ENCODE results near the gene NUMB.

The NUMB gene

GRCh38 chr14:73241481-73242165 is 216.7 kb downstream of the NUMB start:
- DNase-seq, result no peak

- no peak for DNase-seq
Observed at GRCh38 chr14:73240816-73241480, 217.4 kb downstream of the NUMB start.

GRCh38 chr14:73239393-73240241 is 218.7 kb downstream of the NUMB start:
- no peak for DNase-seq

- no peak for DNase-seq
Observed at GRCh38 chr14:73238941-73239340, 219.4 kb downstream of the NUMB start.

GRCh38 chr14:73238424-73238852 is 219.9 kb downstream of the NUMB start:
- no peak for DNase-seq

- DNase-seq, result no peak
Observed at GRCh38 chr14:73237786-73238423, 220.4 kb downstream of the NUMB start.

- no peak for DNase-seq
Observed at GRCh38 chr14:73237219-73237785, 221.0 kb downstream of the NUMB start, which contains the start of gene PAPLN. Gene PAPLN (plus strand): TSS chr14:73237506. CDS start chr14:73239779, 2,273 bp downstream.

- no peak for DNase-seq
Observed at GRCh38 chr14:73236752-73237218, 221.6 kb downstream of the NUMB start.

GRCh38 chr14:73236157-73236556 is 222.2 kb downstream of the NUMB start:
- DNase-seq, result no peak

- DNase-seq, result no peak
Observed at GRCh38 chr14:73235531-73236155, 222.7 kb downstream of the NUMB start.

- DNase-seq, result no peak
Observed at GRCh38 chr14:73234586-73235394, 223.6 kb downstream of the NUMB start.

GRCh38 chr14:73234029-73234428 is 224.3 kb downstream of the NUMB start:
- no peak for DNase-seq

GRCh38 chr14:73233564-73233963 is 224.8 kb downstream of the NUMB start:
- no peak for DNase-seq

- DNase-seq, result no peak
Observed at GRCh38 chr14:73232984-73233383, 225.4 kb downstream of the NUMB start.

GRCh38 chr14:73231981-73232851 is 226.1 kb downstream of the NUMB start:
- no peak for DNase-seq

GRCh38 chr14:73230051-73230450 is 228.3 kb downstream of the NUMB start:
- no peak for DNase-seq

- DNase-seq, result no peak
Observed at GRCh38 chr14:73227812-73228781, 230.2 kb downstream of the NUMB start.

- no peak for DNase-seq
Observed at GRCh38 chr14:73225496-73225895, 232.8 kb downstream of the NUMB start.
